ENCODE measurements around the gene GPATCH8.

DNA sequence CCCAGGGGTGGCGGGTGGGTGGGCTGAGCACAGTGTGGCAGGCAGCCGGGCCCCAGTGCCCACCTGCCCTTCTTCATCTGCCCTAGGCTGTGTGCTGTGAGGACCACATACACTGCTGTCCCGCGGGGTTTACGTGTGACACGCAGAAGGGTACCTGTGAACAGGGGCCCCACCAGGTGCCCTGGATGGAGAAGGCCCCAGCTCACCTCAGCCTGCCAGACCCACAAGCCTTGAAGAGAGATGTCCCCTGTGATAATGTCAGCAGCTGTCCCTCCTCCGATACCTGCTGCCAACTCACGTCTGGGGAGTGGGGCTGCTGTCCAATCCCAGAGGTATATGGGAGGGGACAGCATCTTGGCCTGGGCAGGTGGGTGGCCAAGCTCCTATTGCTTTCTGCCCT lies 151.7 kb downstream of the GPATCH8 start:
- TF ChIP-seq, protein P1, sequence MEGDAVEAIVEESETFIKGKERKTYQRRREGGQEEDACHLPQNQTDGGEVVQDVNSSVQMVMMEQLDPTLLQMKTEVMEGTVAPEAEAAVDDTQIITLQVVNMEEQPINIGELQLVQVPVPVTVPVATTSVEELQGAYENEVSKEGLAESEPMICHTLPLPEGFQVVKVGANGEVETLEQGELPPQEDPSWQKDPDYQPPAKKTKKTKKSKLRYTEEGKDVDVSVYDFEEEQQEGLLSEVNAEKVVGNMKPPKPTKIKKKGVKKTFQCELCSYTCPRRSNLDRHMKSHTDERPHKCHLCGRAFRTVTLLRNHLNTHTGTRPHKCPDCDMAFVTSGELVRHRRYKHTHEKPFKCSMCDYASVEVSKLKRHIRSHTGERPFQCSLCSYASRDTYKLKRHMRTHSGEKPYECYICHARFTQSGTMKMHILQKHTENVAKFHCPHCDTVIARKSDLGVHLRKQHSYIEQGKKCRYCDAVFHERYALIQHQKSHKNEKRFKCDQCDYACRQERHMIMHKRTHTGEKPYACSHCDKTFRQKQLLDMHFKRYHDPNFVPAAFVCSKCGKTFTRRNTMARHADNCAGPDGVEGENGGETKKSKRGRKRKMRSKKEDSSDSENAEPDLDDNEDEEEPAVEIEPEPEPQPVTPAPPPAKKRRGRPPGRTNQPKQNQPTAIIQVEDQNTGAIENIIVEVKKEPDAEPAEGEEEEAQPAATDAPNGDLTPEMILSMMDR (IDR thresholded peaks at IDR 0.05), result no peak
- no peak for TF ChIP-seq POLR2A (IDR thresholded peaks at IDR 0.05)
